GM23338 (cell line): Measurements from ENCODE around the gene LAD1. TPM values are rescaled to one million over a fixed set of nuclear protein-coding genes. Genes with fewer than 3 reads are reported as not detected.

ENCODE experiments used
- ATAC-seq: fragments of 200-7000 bp; cut with Tn5 transposase; 3 replicates; pipeline ENCODE4 v1.9.1; 2020
- DNase-seq: peaks from one replicate; pipeline ENCODE4 v3.0.0-alpha.2; 2015; ENCODE audit warnings: low spot score
- H2AFZ ChIP-seq: fragments of 200-600 bp; sonication (generic); 2 replicates; pipeline ENCODE4 v1.8.0; 2016; ENCODE audit warnings: antibody characterized with exemption, mild to moderate bottlenecking, moderate library complexity
- H3F3A ChIP-seq: fragments of 200-600 bp; sonication (generic); replicated peaks from 2 replicates; pipeline ENCODE4 v1.8.0; 2017; ENCODE audit warnings: antibody characterized with exemption, mixed run types, low read depth
- H3K27ac ChIP-seq: fragments of 200-600 bp; sonication (generic); 2 replicates; pipeline ENCODE4 v1.6.1; 2016; ENCODE audit warnings: low read depth
- H3K27me3 ChIP-seq: fragments of 200-600 bp; sonication (generic); 2 replicates; pipeline ENCODE4 v1.8.0; 2016; ENCODE audit warnings: mild to moderate bottlenecking, mixed run types, moderate library complexity; ENCODE audit not compliant: insufficient read depth
- H3K36me3 ChIP-seq: fragments of 200-600 bp; sonication (generic); 2 replicates; pipeline ENCODE4 v1.8.0; 2016; ENCODE audit warnings: mild to moderate bottlenecking; ENCODE audit not compliant: insufficient read depth
- H3K4me1 ChIP-seq: fragments of 200-600 bp; sonication (generic); 2 replicates; pipeline ENCODE4 v1.8.0; 2016; ENCODE audit warnings: mild to moderate bottlenecking, moderate library complexity; ENCODE audit not compliant: insufficient read depth
- H3K4me2 ChIP-seq: fragments of 200-600 bp; sonication (generic); 2 replicates; pipeline ENCODE4 v1.7.1; 2017; ENCODE audit warnings: mixed run types
- H3K4me3 ChIP-seq: fragments of 200-600 bp; sonication (generic); 2 replicates; pipeline ENCODE4 v1.6.1; 2016; ENCODE audit warnings: mixed run types
- H3K79me2 ChIP-seq: fragments of 200-600 bp; sonication (generic); replicated peaks from 2 replicates; pipeline ENCODE4 v1.8.0; 2017; ENCODE audit warnings: mild to moderate bottlenecking; ENCODE audit not compliant: insufficient read depth
- H3K9me2 ChIP-seq: fragments of 200-600 bp; sonication (generic); 2 replicates; pipeline ENCODE4 v1.8.0; 2017; ENCODE audit not compliant: insufficient read depth
- H4K20me1 ChIP-seq: fragments of 200-600 bp; sonication (generic); replicated peaks from 2 replicates; pipeline ENCODE4 v1.8.0; 2017; ENCODE audit warnings: mild to moderate bottlenecking; ENCODE audit not compliant: insufficient read depth
- H3K27ac Mint-ChIP-seq: 2 replicates; pipeline ENCODE4 v1.8.0; 2020; ENCODE audit warnings: inconsistent platforms, mild to moderate bottlenecking, moderate library complexity, mixed read lengths
- H3K27me3 Mint-ChIP-seq: 3 replicates; pipeline ENCODE4 v1.8.0; 2022; ENCODE audit warnings: low read depth, mild to moderate bottlenecking, moderate library complexity, mixed read lengths, inconsistent platforms; ENCODE audit not compliant: insufficient read depth, poor library complexity
- H3K36me3 Mint-ChIP-seq: 3 replicates; pipeline ENCODE4 v1.8.0; 2021; ENCODE audit warnings: low read depth, mild to moderate bottlenecking, inconsistent platforms, moderate library complexity, mixed read lengths
- H3K4me1 Mint-ChIP-seq: 3 replicates; pipeline ENCODE4 v1.8.0; 2020; ENCODE audit warnings: mild to moderate bottlenecking, inconsistent platforms, mixed read lengths
- H3K4me3 Mint-ChIP-seq: 3 replicates; pipeline ENCODE4 v1.8.0; 2021; ENCODE audit warnings: moderate library complexity, mild to moderate bottlenecking, inconsistent platforms, mixed read lengths
- H3K9me3 Mint-ChIP-seq: 3 replicates; pipeline ENCODE4 v1.8.0; 2020; ENCODE audit warnings: moderate library complexity, mild to moderate bottlenecking, inconsistent platforms, mixed read lengths
- CREB1 ChIP-seq: fragments of 250-450 bp; sonication (Bioruptor Pico); IDR thresholded peaks from 2 replicates; pipeline ENCODE4 v1.5.0; 2020; ENCODE audit warnings: low read depth, mild to moderate bottlenecking, moderate library complexity
- EZH2 ChIP-seq: fragments of 200-600 bp; sonication (generic); IDR thresholded peaks from one replicate; pipeline ENCODE4 v1.8.0; 2017; ENCODE audit warnings: antibody characterized with exemption, mild to moderate bottlenecking, low read depth; ENCODE audit not compliant: unreplicated experiment
- EZH2phosphoT487 ChIP-seq: fragments of 200-600 bp; sonication (generic); IDR thresholded peaks from one replicate; pipeline ENCODE4 v1.8.1; 2018; ENCODE audit warnings: antibody characterized with exemption; ENCODE audit not compliant: unreplicated experiment
- JUNB ChIP-seq: IDR thresholded peaks from one replicate; pipeline ENCODE4 v1.6.1; 2016; ENCODE audit warnings: antibody characterized with exemption; ENCODE audit not compliant: unreplicated experiment
- NANOG ChIP-seq: IDR thresholded peaks from 2 replicates; pipeline ENCODE4 v1.6.1; 2016; ENCODE audit warnings: antibody characterized with exemption, borderline replicate concordance
- POLR2AphosphoS5 ChIP-seq: IDR thresholded peaks from 2 replicates; pipeline ENCODE4 v1.6.1; 2016; ENCODE audit warnings: antibody characterized with exemption, low read depth
- STAT1 ChIP-seq: IDR thresholded peaks from one replicate; pipeline ENCODE4 v1.6.1; 2016; ENCODE audit warnings: antibody characterized with exemption; ENCODE audit not compliant: unreplicated experiment
- ZNF114 ChIP-seq: fragments of 250-450 bp; sonication (Bioruptor Pico); IDR thresholded peaks from 2 replicates; pipeline ENCODE4 v1.5.0; 2020; ENCODE audit warnings: mild to moderate bottlenecking, moderate library complexity
- ZNF331 ChIP-seq: fragments of 250-450 bp; sonication (Bioruptor Pico); IDR thresholded peaks from 2 replicates; pipeline ENCODE4 v1.5.0; 2020; ENCODE audit warnings: low read depth, mild to moderate bottlenecking, moderate library complexity
- polyA plus RNA-seq: library from polyadenylated mRNA; unstranded; fragments of >200 nt; fragmentation: Nextera tagmentation; extraction: Ambion mirVana; gene quantifications from 2 replicates; pipeline ENCODE4 v1.2.1, GENCODE V29; 2016
- total RNA-seq: library from RNA; depleted of rRNA; stranded (reverse); fragments of >200 nt; shearing (Covaris generic); gene quantifications from 2 replicates; pipeline ENCODE4 v1.2.3, GENCODE V29; 2014
- TF ChIP-seq, protein P1 (sequence below): fragments of 250-450 bp; sonication (Bioruptor Pico); IDR thresholded peaks from 2 replicates; pipeline ENCODE4 v1.5.0; 2020; ENCODE audit warnings: mild to moderate bottlenecking, moderate library complexity
- TF ChIP-seq, protein P2 (sequence below): IDR thresholded peaks from 2 replicates; pipeline ENCODE4 v1.6.1; 2016; ENCODE audit warnings: antibody characterized with exemption
- TF ChIP-seq, protein P3 (sequence below), 2 experiments: fragments of 200-600 bp in 1 of 2; sonication (generic) in 1 of 2; conservative IDR thresholded peaks; 2 replicates each; pipeline versions ENCODE4 v1.5.1 to v1.6.1; 2016 to 2017; ENCODE audit warnings: antibody characterized with exemption in 2 of 2, low read depth in 2 of 2, mild to moderate bottlenecking in 2 of 2, moderate library complexity in 1 of 2
- TF ChIP-seq, protein P4 (sequence below): IDR thresholded peaks from one replicate; pipeline ENCODE4 v1.6.1; 2018; ENCODE audit warnings: antibody characterized with exemption; ENCODE audit not compliant: unreplicated experiment

LAD1 gene
- total and polyA plus RNA-seq, 2 experiments from 2014 or later: 17.6 to 18.9 TPM

DNA sequence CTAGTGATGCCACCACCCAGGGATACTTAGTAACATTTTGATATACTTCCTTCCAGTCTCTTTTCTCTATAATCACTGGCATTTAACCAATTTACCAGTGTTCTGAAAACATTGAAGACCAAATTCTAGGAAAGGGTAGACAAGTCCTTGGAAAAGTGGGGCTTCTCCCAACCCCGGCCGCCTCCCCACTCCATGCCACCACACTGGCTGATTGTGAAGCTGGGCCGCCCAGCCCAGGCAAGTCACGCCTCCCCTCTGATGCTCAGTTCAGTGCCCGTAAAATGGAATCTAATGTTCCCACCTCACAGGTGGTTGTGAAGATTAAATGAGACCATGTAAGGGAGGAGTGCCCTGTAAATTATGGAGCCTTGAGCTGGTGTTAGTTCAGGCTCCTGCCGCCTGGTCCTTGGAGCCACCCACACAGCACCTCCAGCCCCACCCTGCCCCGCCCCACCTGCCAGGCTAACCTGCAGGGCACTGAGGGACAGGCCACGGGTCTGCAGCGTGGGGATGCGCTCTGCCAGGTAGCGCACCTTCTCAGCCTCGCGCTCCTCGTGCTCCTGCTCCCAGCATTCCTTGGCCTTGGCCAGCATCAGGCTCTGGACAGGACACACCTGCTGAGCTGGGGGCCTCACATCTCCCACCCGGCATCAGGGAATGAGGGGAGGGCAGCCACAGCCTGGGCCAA lies 15.1 kb upstream of the LAD1 start:
- no peaks in the 10 kb centered on the region for H3K9me2 ChIP-seq
- H3K36me3 ChIP-seq: no peaks in the 10 kb centered on the region
- H3K4me1 ChIP-seq: no peaks in the 10 kb centered on the region
- H3K4me2 ChIP-seq: no peak overlapping the region
- no peaks in the 10 kb centered on the region for H3K79me2 ChIP-seq
- H3K27ac ChIP-seq: no peak overlapping the region
- ATAC-seq (no peak), DNase-seq (no peak)
- Mint-ChIP-seq H3K27ac (no peak overlapping the region), H3K9me3 (peaks cover 7% of the 10 kb centered on the region; the same call in 2 of the 3 replicates), H3K27me3 (peaks cover 7% of the 10 kb centered on the region), H3K4me3 (no peak overlapping the region), H3K36me3 (no peaks in the 10 kb centered on the region), H3K4me1 (no peaks in the 10 kb centered on the region; the same call in 1 of the 3 replicates)
- no peaks in the 10 kb centered on the region for H3F3A ChIP-seq
- no peaks in the 10 kb centered on the region for H4K20me1 ChIP-seq
- H2AFZ ChIP-seq: no peak overlapping the region
- no peaks in the 10 kb centered on the region for H3K27me3 ChIP-seq
- TF ChIP-seq, protein P1, sequence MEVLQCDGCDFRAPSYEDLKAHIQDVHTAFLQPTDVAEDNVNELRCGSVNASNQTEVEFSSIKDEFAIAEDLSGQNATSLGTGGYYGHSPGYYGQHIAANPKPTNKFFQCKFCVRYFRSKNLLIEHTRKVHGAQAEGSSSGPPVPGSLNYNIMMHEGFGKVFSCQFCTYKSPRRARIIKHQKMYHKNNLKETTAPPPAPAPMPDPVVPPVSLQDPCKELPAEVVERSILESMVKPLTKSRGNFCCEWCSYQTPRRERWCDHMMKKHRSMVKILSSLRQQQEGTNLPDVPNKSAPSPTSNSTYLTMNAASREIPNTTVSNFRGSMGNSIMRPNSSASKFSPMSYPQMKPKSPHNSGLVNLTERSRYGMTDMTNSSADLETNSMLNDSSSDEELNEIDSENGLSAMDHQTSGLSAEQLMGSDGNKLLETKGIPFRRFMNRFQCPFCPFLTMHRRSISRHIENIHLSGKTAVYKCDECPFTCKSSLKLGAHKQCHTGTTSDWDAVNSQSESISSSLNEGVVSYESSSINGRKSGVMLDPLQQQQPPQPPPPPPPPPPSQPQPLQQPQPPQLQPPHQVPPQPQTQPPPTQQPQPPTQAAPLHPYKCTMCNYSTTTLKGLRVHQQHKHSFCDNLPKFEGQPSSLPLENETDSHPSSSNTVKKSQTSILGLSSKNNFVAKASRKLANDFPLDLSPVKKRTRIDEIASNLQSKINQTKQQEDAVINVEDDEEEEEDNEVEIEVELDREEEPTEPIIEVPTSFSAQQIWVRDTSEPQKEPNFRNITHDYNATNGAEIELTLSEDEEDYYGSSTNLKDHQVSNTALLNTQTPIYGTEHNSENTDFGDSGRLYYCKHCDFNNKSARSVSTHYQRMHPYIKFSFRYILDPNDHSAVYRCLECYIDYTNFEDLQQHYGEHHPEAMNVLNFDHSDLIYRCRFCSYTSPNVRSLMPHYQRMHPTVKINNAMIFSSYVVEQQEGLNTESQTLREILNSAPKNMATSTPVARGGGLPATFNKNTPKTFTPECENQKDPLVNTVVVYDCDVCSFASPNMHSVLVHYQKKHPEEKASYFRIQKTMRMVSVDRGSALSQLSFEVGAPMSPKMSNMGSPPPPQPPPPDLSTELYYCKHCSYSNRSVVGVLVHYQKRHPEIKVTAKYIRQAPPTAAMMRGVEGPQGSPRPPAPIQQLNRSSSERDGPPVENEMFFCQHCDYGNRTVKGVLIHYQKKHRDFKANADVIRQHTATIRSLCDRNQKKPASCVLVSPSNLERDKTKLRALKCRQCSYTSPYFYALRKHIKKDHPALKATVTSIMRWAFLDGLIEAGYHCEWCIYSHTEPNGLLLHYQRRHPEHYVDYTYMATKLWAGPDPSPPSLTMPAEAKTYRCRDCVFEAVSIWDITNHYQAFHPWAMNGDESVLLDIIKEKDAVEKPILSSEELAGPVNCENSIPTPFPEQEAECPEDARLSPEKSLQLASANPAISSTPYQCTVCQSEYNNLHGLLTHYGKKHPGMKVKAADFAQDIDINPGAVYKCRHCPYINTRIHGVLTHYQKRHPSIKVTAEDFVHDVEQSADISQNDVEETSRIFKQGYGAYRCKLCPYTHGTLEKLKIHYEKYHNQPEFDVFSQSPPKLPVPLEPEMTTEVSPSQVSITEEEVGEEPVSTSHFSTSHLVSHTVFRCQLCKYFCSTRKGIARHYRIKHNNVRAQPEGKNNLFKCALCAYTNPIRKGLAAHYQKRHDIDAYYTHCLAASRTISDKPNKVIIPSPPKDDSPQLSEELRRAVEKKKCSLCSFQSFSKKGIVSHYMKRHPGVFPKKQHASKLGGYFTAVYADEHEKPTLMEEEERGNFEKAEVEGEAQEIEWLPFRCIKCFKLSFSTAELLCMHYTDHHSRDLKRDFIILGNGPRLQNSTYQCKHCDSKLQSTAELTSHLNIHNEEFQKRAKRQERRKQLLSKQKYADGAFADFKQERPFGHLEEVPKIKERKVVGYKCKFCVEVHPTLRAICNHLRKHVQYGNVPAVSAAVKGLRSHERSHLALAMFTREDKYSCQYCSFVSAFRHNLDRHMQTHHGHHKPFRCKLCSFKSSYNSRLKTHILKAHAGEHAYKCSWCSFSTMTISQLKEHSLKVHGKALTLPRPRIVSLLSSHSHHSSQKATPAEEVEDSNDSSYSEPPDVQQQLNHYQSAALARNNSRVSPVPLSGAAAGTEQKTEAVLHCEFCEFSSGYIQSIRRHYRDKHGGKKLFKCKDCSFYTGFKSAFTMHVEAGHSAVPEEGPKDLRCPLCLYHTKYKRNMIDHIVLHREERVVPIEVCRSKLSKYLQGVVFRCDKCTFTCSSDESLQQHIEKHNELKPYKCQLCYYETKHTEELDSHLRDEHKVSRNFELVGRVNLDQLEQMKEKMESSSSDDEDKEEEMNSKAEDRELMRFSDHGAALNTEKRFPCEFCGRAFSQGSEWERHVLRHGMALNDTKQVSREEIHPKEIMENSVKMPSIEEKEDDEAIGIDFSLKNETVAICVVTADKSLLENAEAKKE (CRISPR knock-in tag): no peak
- TF ChIP-seq POLR2AphosphoS5 (no peak), JUNB (no peak), ZNF114 (no peak), NANOG (no peak), STAT1 (no peak), EZH2phosphoT487 (no peak), EZH2 (no peak), CREB1 (CRISPR knock-in tag) (no peak), ZNF331 (CRISPR knock-in tag) (no peak)
- TF ChIP-seq, protein P2, sequence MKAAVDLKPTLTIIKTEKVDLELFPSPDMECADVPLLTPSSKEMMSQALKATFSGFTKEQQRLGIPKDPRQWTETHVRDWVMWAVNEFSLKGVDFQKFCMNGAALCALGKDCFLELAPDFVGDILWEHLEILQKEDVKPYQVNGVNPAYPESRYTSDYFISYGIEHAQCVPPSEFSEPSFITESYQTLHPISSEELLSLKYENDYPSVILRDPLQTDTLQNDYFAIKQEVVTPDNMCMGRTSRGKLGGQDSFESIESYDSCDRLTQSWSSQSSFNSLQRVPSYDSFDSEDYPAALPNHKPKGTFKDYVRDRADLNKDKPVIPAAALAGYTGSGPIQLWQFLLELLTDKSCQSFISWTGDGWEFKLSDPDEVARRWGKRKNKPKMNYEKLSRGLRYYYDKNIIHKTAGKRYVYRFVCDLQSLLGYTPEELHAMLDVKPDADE: no peak
- TF ChIP-seq, protein P3, sequence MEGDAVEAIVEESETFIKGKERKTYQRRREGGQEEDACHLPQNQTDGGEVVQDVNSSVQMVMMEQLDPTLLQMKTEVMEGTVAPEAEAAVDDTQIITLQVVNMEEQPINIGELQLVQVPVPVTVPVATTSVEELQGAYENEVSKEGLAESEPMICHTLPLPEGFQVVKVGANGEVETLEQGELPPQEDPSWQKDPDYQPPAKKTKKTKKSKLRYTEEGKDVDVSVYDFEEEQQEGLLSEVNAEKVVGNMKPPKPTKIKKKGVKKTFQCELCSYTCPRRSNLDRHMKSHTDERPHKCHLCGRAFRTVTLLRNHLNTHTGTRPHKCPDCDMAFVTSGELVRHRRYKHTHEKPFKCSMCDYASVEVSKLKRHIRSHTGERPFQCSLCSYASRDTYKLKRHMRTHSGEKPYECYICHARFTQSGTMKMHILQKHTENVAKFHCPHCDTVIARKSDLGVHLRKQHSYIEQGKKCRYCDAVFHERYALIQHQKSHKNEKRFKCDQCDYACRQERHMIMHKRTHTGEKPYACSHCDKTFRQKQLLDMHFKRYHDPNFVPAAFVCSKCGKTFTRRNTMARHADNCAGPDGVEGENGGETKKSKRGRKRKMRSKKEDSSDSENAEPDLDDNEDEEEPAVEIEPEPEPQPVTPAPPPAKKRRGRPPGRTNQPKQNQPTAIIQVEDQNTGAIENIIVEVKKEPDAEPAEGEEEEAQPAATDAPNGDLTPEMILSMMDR (conservative IDR thresholded peaks at IDR 0.05; ENCODE audit: low read depth in 2 of 2): no peak
- TF ChIP-seq, protein P4, sequence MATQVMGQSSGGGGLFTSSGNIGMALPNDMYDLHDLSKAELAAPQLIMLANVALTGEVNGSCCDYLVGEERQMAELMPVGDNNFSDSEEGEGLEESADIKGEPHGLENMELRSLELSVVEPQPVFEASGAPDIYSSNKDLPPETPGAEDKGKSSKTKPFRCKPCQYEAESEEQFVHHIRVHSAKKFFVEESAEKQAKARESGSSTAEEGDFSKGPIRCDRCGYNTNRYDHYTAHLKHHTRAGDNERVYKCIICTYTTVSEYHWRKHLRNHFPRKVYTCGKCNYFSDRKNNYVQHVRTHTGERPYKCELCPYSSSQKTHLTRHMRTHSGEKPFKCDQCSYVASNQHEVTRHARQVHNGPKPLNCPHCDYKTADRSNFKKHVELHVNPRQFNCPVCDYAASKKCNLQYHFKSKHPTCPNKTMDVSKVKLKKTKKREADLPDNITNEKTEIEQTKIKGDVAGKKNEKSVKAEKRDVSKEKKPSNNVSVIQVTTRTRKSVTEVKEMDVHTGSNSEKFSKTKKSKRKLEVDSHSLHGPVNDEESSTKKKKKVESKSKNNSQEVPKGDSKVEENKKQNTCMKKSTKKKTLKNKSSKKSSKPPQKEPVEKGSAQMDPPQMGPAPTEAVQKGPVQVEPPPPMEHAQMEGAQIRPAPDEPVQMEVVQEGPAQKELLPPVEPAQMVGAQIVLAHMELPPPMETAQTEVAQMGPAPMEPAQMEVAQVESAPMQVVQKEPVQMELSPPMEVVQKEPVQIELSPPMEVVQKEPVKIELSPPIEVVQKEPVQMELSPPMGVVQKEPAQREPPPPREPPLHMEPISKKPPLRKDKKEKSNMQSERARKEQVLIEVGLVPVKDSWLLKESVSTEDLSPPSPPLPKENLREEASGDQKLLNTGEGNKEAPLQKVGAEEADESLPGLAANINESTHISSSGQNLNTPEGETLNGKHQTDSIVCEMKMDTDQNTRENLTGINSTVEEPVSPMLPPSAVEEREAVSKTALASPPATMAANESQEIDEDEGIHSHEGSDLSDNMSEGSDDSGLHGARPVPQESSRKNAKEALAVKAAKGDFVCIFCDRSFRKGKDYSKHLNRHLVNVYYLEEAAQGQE: no peak
- H3K4me3 ChIP-seq: no peak overlapping the region
